GM23248 (cell line): ENCODE results near the gene CHMP6.

Source experiments
- EZH2 ChIP-seq: fragments of 200-600 bp; sonication (generic); IDR thresholded peaks from 2 replicates; pipeline ENCODE4 v1.6.1; 2018; ENCODE audit warnings: antibody characterized with exemption, mild to moderate bottlenecking; ENCODE audit not compliant: insufficient read depth, poor library complexity, severe bottlenecking
- EZH2phosphoT487 ChIP-seq: fragments of 200-600 bp; sonication (generic); IDR thresholded peaks from 2 replicates; pipeline ENCODE4 v1.6.1; 2018; ENCODE audit warnings: antibody characterized with exemption, moderate library complexity, mild to moderate bottlenecking, low read depth; ENCODE audit not compliant: insufficient read depth

GRCh38 chr17:80982426-80982974, 9.1 kb upstream of the CHMP6 start:
- TF ChIP-seq EZH2: no peak
- no peak for TF ChIP-seq EZH2phosphoT487
